Mucosa of descending colon (tissue), 3 donors: ENCODE measurements around the gene FOXP1. TPM values are rescaled to one million over a fixed set of nuclear protein-coding genes. Genes with fewer than 3 reads are reported as not detected.

Experiments used
- ATAC-seq: fragments of 200-7000 bp; cut with Tn5 transposase; one replicate; pipeline ENCODE4 v1.9.1; 2020; ENCODE audit warnings: mild to moderate bottlenecking, moderate library complexity
- DNase-seq, 3 donors: peaks; one replicate each; pipeline ENCODE4 v3.0.0-alpha.2; 2020
- H3K36me3 ChIP-seq: fragments of 200-600 bp; one replicate; pipeline ENCODE4 v1.8.0; 2021; ENCODE audit warnings: low read depth, mild to moderate bottlenecking
- H3K4me1 ChIP-seq: fragments of 200-600 bp; one replicate; pipeline ENCODE4 v1.8.0; 2021; ENCODE audit warnings: low read depth, mild to moderate bottlenecking
- H3K4me3 ChIP-seq: fragments of 200-600 bp; one replicate; pipeline ENCODE4 v1.8.0; 2021; ENCODE audit warnings: mild to moderate bottlenecking
- H3K9me3 ChIP-seq: fragments of 200-600 bp; one replicate; pipeline ENCODE4 v1.8.0; 2021; ENCODE audit warnings: mild to moderate bottlenecking
- intact Hi-C, 2 donors: fragments of 100-400 bp; cut with DNase I in 1 of 2; cut with micrococcal nuclease in 1 of 2; formaldehyde crosslinking; loops; one replicate each; pipeline versions ENCODE4 v1.11.0 to v1.11.1; 2022; cut with DNase I, micrococcal nuclease
- total RNA-seq, 3 donors: library from RNA; stranded (reverse); fragmentation: NEBNext Ultra II Directional in 2 of 3; extraction: Animal tissue kit (Norgen Biotek cat#: 25700) in 2 of 3; gene quantifications; one replicate each; pipeline versions ENCODE4 v1.2.1 to v1.2.4, GENCODE V29; 2021 to 2023
- TF ChIP-seq, protein P1 (sequence below): fragments of 200-600 bp; IDR thresholded peaks from one replicate; pipeline ENCODE4 v1.8.0; 2022; ENCODE audit warnings: antibody characterized with exemption, mild to moderate bottlenecking
- donor health status: DM: no; HTN: no; CAD: no; lungs with moderate emphysema.
- donor health status: DM: no; HTN: no; CAD: no.
- donor health status: DM: no; HTN: yes; CAD: no.

FOXP1 gene
- total RNA-seq, 3 donors from 2014 or later: 133 to 217 (median 214) TPM

DNA sequence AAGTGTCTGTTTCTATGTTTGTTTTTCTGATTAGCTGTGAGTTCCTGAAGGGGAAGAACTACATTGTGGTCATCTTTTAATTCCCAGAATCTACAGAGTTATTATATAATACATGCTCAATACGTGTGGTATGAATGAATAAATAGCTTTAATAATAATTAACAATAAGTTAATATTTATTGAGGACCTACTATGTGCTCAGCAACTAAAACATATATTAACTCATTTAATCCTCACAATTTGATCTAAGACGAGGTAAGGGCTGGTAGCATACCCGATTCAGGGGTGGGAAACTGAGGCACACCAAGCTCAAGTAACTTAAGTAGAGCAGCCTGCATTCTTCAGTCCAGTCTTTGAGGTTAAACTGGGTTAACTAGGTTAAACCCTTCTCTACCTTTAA is 553.8 kb downstream of the FOXP1 start:
- no peak for DNase-seq
- intact Hi-C loops: no loop called here
- Histone ChIP-seq H3K4me1 (peaks cover 40% of the 10 kb centered on the region), H3K9me3 (no peaks in the 10 kb centered on the region), H3K4me3 (no peak overlapping the region), H3K36me3 (no peaks in the 10 kb centered on the region)
- no peak for ATAC-seq
- TF ChIP-seq, protein P1, sequence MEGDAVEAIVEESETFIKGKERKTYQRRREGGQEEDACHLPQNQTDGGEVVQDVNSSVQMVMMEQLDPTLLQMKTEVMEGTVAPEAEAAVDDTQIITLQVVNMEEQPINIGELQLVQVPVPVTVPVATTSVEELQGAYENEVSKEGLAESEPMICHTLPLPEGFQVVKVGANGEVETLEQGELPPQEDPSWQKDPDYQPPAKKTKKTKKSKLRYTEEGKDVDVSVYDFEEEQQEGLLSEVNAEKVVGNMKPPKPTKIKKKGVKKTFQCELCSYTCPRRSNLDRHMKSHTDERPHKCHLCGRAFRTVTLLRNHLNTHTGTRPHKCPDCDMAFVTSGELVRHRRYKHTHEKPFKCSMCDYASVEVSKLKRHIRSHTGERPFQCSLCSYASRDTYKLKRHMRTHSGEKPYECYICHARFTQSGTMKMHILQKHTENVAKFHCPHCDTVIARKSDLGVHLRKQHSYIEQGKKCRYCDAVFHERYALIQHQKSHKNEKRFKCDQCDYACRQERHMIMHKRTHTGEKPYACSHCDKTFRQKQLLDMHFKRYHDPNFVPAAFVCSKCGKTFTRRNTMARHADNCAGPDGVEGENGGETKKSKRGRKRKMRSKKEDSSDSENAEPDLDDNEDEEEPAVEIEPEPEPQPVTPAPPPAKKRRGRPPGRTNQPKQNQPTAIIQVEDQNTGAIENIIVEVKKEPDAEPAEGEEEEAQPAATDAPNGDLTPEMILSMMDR: no peak

DNA sequence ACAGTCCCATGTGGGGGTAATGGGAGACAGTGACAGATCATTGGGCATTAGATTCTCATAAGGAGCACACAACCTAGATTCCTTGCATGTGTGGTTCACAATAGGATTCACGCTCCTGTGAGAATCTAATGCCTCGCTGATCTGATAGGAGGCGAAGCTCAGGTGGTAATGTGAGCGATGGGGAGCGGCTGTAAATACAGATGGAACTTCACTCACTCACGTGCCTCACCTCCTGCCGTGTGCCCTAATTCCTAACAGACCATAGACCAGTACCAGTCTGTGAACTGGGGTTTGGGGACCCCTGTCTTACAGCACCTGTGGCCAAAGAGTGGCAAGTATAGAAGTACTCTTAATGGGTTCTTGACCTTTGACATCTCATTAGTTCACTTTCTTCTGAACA is 554.7 kb downstream of the FOXP1 start:
- H3K4me1 ChIP-seq: peaks cover 40% of the 10 kb centered on the region
- H3K9me3 ChIP-seq: no peaks in the 10 kb centered on the region
- intact Hi-C loops: no loop called here
- H3K36me3 ChIP-seq: no peaks in the 10 kb centered on the region
- no peak for ATAC-seq
- TF ChIP-seq, protein P1: no peak
- H3K4me3 ChIP-seq: no peak overlapping the region
- no peak for DNase-seq

DNA sequence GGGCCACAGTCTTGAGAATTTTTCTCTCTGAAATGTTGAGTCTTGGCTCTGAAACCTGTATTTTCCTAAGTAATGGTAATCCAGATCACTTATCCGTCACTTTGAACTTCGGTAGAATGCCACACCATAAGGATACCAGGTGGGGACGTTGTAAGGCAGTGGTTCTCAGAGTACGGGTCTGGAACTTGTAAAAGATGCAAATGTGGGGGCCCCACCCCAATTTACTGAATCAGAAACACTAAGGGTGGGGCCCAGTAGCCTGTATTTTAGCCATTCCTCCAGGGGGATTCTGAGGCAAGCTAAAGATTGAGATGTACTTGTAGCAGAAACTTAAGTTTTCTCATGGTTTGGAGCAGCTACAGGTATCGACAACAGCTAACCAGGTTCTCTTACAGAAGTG is 555.3 kb downstream of the FOXP1 start:
- H3K36me3 ChIP-seq: no peaks in the 10 kb centered on the region
- no peak overlapping the region for H3K4me3 ChIP-seq
- H3K9me3 ChIP-seq: no peaks in the 10 kb centered on the region
- intact Hi-C loops: no loop called here
- TF ChIP-seq, protein P1: no peak
- DNase-seq (no peak), ATAC-seq (no peak)
- H3K4me1 ChIP-seq: peaks cover 39% of the 10 kb centered on the region

DNA sequence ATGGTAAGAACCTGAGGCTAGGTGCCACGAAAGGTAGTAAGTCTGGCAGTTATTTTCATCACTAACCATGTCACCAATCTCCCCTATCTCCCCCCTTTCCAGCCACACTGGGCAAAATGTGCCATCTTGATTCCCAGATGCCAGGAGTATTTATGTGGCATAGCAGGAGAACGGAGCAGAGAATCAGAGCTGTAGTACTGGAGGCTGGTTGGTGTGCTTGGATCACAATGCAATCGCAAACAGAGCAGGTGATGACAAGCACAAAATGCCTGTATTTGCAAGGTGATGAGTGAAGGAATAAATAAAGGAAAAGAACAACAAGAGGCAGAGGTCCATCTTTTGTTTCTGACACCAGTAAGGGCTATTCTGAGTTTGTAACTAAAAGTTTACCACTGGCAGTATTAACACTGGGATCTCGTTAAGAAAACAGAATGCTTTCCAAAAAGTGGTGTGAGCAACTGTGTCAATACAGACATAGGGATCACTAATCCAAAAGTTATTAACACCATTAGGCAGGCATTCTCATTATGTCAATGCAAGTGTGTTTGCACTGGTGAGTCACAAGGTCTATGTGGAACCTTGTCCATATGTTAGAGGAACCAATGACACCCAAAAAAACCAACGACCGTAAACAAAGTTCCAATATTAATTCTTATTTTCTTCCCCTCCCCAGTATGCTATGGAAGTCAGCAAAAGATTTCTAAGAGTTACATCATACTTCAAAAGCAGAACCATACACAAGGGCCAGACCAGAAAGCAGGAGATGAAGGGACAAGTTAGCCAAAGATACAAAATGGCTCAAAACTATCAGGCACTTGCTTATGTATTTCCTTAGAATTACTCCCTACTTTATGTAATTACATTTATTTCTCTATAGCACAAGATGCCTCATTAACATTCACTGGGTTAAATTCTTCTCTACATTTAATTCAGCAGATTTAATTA is 556.6 kb downstream of the FOXP1 start:
- DNase-seq: no peak
- ATAC-seq: peak; percentile 18
- intact Hi-C loops: no loop called here
- Histone ChIP-seq H3K4me3 (no peak overlapping the region), H3K9me3 (no peaks in the 10 kb centered on the region), H3K36me3 (no peaks in the 10 kb centered on the region), H3K4me1 (peaks cover 33% of the 10 kb centered on the region)
- TF ChIP-seq, protein P1: no peak

DNA sequence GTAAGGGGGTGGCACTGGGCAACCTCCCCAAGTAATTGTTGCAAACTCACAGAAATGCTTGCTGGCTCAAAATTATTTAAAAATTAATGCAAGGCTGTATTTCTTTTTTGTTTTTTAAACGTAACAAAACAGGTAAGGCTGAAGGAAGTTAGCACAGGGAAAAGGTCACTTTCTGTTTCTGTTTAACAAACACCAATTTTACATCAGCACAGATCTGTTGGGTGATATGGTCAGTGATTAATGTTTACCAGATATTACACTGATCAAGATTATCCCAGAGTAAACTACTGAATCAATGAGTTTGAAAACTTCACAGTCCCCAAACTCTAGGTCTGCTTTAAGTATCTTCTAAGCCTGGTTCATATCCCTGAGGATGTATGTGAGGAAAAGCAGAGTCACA is 558.0 kb downstream of the FOXP1 start:
- Histone ChIP-seq H3K4me1 (peaks cover 19% of the 10 kb centered on the region), H3K4me3 (no peak overlapping the region), H3K9me3 (no peaks in the 10 kb centered on the region), H3K36me3 (no peaks in the 10 kb centered on the region)
- DNase-seq: no peak
- intact Hi-C loops: no loop called here
- TF ChIP-seq, protein P1: no peak
- peak; percentile 70 for ATAC-seq
